IPS-18a (cell line): ENCODE results near the gene CYP3A7.
"Not testable (repeated sequence)": the region's sequence is repeated elsewhere in the genome, so short reads cannot be mapped to it uniquely, and the experiment has no call there.

ENCODE experiments used
- H3K27ac ChIP-seq: one replicate; pipeline ENCODE4 v1.5.1; 2013; ENCODE audit warnings: low read length
- H3K27me3 ChIP-seq: one replicate; pipeline ENCODE4 v1.6.1; 2013; ENCODE audit warnings: mild to moderate bottlenecking, low read length; ENCODE audit not compliant: control insufficient read depth, insufficient read depth
- H3K36me3 ChIP-seq: one replicate; pipeline ENCODE4 v1.6.1; 2013; ENCODE audit warnings: low read depth, low read length; ENCODE audit not compliant: control insufficient read depth
- H3K4me1 ChIP-seq: one replicate; pipeline ENCODE4 v1.6.1; 2013; ENCODE audit warnings: low read depth, low read length; ENCODE audit not compliant: control insufficient read depth
- H3K4me3 ChIP-seq: one replicate; pipeline ENCODE4 v1.5.1; 2013; ENCODE audit warnings: low read length
- H3K9ac ChIP-seq: one replicate; pipeline ENCODE4 v1.6.1; 2013; ENCODE audit warnings: mild to moderate bottlenecking, low read length, moderate library complexity
- H3K9me3 ChIP-seq: one replicate; pipeline ENCODE4 v1.6.1; 2013; ENCODE audit warnings: low read depth, low read length; ENCODE audit not compliant: control insufficient read depth

The CYP3A7 gene

GRCh38 chr7:99734987-99735386 lies at the start of gene CYP3A7:
Gene CYP3A7 (minus strand): TSS chr7:99735196. CDS start chr7:99735093, 103 bp downstream.
- Histone ChIP-seq H3K27me3 (no peaks in the 10 kb centered on the region), H3K9me3 (no peaks in the 10 kb centered on the region), H3K9ac (no peak within 1 kb of the TSS), H3K4me3 (no peak within 1 kb of the TSS), H3K4me1 (no peaks in the 10 kb centered on the region), H3K36me3 (no peaks in the 10 kb centered on the region), H3K27ac (no peak within 1 kb of the TSS)

- H3K4me3 ChIP-seq, result no peak within 1 kb of the TSS
- no peak within 1 kb of the TSS for H3K27ac ChIP-seq
- no peaks in the 10 kb centered on the region for H3K4me1 ChIP-seq
- no peak within 1 kb of the TSS for H3K9ac ChIP-seq
- no peaks in the 10 kb centered on the region for H3K36me3 ChIP-seq
- no peaks in the 10 kb centered on the region for H3K9me3 ChIP-seq
- no peaks in the 10 kb centered on the region for H3K27me3 ChIP-seq
Measured at GRCh38 chr7:99784007-99784406, 49.0 kb upstream of the CYP3A7 start, which contains the start of gene CYP3A4. Gene CYP3A4 (minus strand): TSS chr7:99784184. CDS start chr7:99784081, 103 bp downstream.

DNA sequence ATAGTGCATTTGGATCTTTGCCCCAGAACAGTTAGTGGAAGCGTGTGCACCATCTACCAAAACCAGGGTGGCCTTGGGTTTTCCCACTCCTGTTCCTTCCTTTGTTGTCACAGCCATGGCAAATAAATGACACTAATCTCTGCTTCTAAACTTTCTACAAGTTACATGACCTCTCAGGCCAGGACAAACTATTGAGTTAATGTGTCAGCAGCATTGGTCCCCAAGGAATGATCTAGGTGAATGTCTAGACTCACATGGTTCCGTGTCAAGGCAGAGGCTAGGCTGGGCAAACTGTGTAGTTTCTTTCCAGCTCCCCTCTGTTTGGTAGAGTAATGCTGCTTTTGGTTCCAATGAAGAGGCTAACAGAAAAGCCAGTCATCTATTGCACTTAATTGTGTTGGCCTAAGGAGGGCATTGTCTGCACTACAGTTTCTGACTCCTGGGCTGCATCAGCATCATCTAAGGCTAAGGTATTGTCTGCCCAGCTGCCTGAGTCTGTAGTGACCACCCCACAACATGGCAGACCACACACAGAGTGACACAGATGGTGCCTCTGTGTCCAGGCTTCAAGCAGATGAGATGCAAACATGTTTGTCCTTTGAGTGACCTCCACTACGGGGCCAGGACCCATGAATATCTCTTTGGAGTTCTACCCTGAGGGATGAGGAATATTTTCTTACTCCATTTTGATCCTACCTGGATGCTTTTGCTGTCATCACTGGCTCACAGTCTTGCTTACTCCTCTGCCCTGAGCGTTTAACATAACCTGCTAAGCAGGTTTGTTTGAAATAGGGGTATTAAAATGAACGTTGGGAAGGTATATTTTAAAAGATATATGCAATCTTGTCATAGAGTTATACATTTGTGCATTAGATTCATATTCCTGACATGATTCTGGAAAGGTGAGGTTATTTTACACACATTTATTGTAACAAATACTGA lies 47.3 kb upstream of the CYP3A7 start:
- no peak overlapping the region for H3K27ac ChIP-seq
- H3K36me3 ChIP-seq, result no peaks in the 10 kb centered on the region
- H3K4me1 ChIP-seq, result no peaks in the 10 kb centered on the region
- H3K27me3 ChIP-seq, result no peaks in the 10 kb centered on the region
- H3K9ac ChIP-seq, result no peak overlapping the region
- H3K9me3 ChIP-seq, result no peaks in the 10 kb centered on the region
- no peak overlapping the region for H3K4me3 ChIP-seq

GRCh38 chr7:99780588-99780987 lies 45.6 kb upstream of the CYP3A7 start:
- Histone ChIP-seq H3K9me3 (no peaks in the 10 kb centered on the region), H3K4me3 (no peak overlapping the region), H3K27me3 (no peaks in the 10 kb centered on the region), H3K9ac (no peak overlapping the region), H3K36me3 (no peaks in the 10 kb centered on the region), H3K4me1 (no peaks in the 10 kb centered on the region), H3K27ac (no peak overlapping the region)

DNA sequence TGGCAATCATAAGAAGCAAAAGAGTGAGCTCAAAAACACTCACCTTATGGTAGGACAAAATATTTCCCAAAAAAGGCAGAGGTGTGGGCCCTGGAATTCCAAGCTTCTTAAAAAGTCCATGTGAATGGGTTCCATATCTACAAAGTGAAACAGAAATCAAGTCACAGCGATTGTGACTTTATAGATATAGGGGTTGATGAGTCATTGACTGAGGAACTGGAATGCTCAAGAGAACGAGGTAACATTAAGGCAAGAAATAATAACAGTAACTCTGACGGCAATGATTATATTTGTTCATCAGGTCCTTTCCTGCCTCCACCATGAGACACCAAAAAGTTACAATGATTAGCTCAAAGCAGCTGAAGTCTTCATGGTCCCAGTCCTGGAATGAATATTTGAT lies 45.0 kb upstream of the CYP3A7 start:
- no peaks in the 10 kb centered on the region for H3K27me3 ChIP-seq
- H3K36me3 ChIP-seq, result no peaks in the 10 kb centered on the region
- H3K9me3 ChIP-seq, result no peaks in the 10 kb centered on the region
- H3K9ac ChIP-seq, result no peak overlapping the region
- H3K27ac ChIP-seq, result no peak overlapping the region
- H3K4me1 ChIP-seq, result no peaks in the 10 kb centered on the region
- no peak overlapping the region for H3K4me3 ChIP-seq

- Histone ChIP-seq H3K9ac (no peak overlapping the region), H3K4me3 (no peak overlapping the region), H3K36me3 (no peaks in the 10 kb centered on the region), H3K27ac (no peak overlapping the region), H3K27me3 (no peaks in the 10 kb centered on the region), H3K9me3 (no peaks in the 10 kb centered on the region), H3K4me1 (no peaks in the 10 kb centered on the region)
Measured at GRCh38 chr7:99778880-99779279, 43.9 kb upstream of the CYP3A7 start.

DNA sequence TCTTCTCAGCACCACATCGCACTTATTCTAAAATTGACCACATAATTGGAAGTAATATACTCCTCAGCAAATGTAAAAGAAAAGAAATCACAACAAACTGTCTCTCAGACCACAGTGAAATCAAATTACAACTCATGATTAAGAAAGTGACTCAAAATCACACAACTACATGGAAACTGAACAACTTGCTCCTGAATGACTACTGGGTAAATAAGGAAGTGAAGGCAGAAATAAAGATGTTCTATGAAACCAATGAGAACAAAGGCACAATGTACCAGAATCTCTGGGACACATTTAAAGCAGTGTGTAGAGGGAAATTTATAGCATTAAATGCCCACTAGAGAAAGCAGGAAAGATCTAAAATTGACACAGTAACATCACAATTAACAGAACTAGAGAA lies 38.4 kb upstream of the CYP3A7 start:
- H3K9me3 ChIP-seq, H3K27ac ChIP-seq, H3K27me3 ChIP-seq, H3K4me1 ChIP-seq, H3K9ac ChIP-seq, H3K4me3 ChIP-seq, H3K36me3 ChIP-seq: not testable (repeated sequence)

- H3K9ac ChIP-seq, result no peak overlapping the region
- no peaks in the 10 kb centered on the region for H3K4me1 ChIP-seq
- no peak overlapping the region for H3K4me3 ChIP-seq
- H3K36me3 ChIP-seq, result no peaks in the 10 kb centered on the region
- H3K27ac ChIP-seq, result no peak overlapping the region
- H3K27me3 ChIP-seq, result no peaks in the 10 kb centered on the region
- H3K9me3 ChIP-seq, result no peaks in the 10 kb centered on the region
Measured at GRCh38 chr7:99772565-99772964, 37.6 kb upstream of the CYP3A7 start.

GRCh38 chr7:99769494-99769893 lies 34.5 kb upstream of the CYP3A7 start:
- H3K27ac ChIP-seq, H3K27me3 ChIP-seq, H3K9ac ChIP-seq: not testable (repeated sequence)

DNA sequence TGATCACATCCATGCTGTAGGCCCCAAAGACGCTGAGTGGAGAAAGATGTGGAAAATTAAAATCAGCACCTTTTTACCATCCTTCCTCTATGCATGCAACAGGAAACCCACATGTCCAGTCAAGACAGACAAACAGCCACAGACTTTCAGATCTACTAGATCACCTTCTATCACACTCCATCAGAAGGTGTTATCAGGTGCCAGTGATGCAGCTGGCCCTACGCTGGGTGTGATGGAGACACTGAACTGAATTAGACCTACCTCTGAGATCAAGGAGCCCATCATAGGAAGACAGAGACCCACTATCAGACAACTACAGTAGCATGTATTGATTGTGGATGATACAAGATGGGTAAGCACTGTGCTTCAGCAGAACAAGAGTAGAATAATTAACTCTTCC lies 33.5 kb upstream of the CYP3A7 start:
- Histone ChIP-seq H3K9ac (no peak overlapping the region), H3K27ac (no peak overlapping the region), H3K9me3 (no peaks in the 10 kb centered on the region), H3K4me3 (no peak overlapping the region), H3K4me1 (no peaks in the 10 kb centered on the region), H3K27me3 (no peaks in the 10 kb centered on the region), H3K36me3 (no peaks in the 10 kb centered on the region)

More at GRCh38 chr7:99769494-99769893, 34.5 kb upstream of the CYP3A7 start:
- H3K36me3 ChIP-seq, H3K4me3 ChIP-seq, H3K9me3 ChIP-seq, H3K4me1 ChIP-seq: not testable (repeated sequence)

DNA sequence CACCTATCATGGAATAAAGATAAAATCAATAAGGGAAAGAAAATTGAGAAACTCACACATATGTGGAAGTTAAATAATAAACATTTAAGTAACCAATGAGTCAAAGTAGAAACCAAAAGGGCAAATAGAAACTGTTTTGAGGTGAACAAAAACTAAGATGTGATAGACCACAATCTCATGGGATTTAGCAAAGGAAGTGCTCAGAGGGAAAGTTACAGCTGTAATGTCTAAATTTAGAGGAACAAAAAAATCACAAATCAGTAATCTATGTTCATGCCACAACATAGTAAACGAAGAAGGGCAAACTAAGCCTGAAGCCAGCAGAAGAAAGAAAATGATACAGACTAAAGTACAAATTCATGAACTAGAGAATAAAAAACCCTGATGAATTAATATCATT lies 32.7 kb upstream of the CYP3A7 start:
- Histone ChIP-seq H3K36me3 (no peaks in the 10 kb centered on the region), H3K27me3 (no peaks in the 10 kb centered on the region), H3K9ac (no peak overlapping the region), H3K4me3 (no peak overlapping the region), H3K4me1 (no peaks in the 10 kb centered on the region), H3K27ac (no peak overlapping the region), H3K9me3 (no peaks in the 10 kb centered on the region)
